ENCODE data around the gene KCNG1. TPM values are rescaled to one million over a fixed set of nuclear protein-coding genes. Genes with fewer than 3 reads are reported as not detected.

Gene KCNG1
- total and polyA plus RNA-seq, 8 donors = 0.98 to 4.0 (median 2.1) TPM

DNA sequence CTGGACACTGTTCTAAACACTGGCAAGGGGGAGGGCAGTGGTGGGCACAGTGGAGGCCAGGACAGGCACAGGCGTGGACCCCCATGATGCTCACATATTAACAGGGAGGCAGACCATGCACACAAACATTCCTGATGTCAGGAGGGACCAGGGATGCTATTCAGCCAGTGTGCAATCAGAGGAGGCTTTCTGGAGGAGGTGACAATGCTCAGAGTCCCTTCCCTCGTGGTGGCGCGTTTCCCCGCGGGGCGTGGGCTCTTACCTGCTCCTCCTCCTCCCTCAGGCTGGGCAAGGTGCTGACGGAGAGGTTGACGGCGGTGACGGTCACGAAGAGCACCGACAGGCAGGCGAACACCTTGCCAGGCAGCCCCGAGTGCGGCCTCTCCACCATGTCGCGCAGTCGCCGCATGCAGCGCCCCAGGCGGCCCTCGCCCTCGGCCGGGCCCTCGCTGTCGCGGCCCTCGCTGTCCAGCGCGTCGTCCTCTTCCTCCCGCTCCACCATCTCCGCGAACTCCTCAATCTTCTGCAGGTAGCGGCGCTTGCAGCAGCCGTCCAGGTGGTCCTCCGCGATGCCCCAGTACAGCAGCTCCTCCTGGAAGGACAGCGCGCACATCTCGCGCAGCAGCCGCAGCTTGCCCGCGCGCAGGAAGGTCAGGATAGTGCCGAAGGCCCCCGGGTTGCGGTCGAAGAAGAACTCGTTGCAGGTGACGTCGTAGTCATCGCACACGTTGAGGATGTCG lies 13.4 kb downstream of the KCNG1 start:
- TF ChIP-seq, protein P1, sequence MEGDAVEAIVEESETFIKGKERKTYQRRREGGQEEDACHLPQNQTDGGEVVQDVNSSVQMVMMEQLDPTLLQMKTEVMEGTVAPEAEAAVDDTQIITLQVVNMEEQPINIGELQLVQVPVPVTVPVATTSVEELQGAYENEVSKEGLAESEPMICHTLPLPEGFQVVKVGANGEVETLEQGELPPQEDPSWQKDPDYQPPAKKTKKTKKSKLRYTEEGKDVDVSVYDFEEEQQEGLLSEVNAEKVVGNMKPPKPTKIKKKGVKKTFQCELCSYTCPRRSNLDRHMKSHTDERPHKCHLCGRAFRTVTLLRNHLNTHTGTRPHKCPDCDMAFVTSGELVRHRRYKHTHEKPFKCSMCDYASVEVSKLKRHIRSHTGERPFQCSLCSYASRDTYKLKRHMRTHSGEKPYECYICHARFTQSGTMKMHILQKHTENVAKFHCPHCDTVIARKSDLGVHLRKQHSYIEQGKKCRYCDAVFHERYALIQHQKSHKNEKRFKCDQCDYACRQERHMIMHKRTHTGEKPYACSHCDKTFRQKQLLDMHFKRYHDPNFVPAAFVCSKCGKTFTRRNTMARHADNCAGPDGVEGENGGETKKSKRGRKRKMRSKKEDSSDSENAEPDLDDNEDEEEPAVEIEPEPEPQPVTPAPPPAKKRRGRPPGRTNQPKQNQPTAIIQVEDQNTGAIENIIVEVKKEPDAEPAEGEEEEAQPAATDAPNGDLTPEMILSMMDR (IDR thresholded peaks at IDR 0.05) = no peak
- no peak for ATAC-seq
- FAIRE-seq = no peak
- no peaks in the 10 kb centered on the region for H3K36me3 ChIP-seq
- H3K9me3 ChIP-seq = no peaks in the 10 kb centered on the region
- WGBS, 2 donors = 78 to 84% methylated on average over 57 to 58 of the region's 58 CpGs
- no peak overlapping the region for H3K4me3 ChIP-seq
- DNase-seq = no peak
- H3K4me1 ChIP-seq = no peaks in the 10 kb centered on the region
- H3K27me3 ChIP-seq = no peaks in the 10 kb centered on the region
- intact Hi-C loops (cut with DNase I) = no loop called here
- H3K27ac ChIP-seq = no peak overlapping the region

DNA sequence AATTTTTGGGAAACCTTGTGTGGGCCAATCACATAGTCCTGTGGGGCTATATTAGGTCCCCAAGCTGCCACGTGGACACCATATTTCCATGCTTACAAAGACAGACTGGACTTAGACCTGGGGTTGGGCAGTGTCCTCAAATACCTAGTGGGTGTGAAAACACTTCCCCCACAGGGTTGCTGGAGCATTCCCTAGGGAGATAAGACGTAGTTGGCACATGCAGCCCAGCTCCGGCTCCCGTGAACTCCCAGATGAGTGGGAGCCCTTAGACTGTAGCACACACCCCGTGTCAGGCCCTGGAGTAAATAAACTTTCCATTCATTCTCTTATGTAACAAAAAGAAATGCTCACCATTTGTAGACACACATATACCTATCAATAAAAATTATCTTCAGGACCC lies 14.2 kb downstream of the KCNG1 start:
- ATAC-seq (no peak), FAIRE-seq (no peak), DNase-seq (no peak)
- TF ChIP-seq, protein P1 (IDR thresholded peaks at IDR 0.05) = no peak
- Histone ChIP-seq H3K27me3 (no peaks in the 10 kb centered on the region), H3K4me3 (no peak overlapping the region), H3K36me3 (no peaks in the 10 kb centered on the region), H3K27ac (no peak overlapping the region), H3K4me1 (no peaks in the 10 kb centered on the region), H3K9me3 (no peaks in the 10 kb centered on the region)
- intact Hi-C loops (cut with DNase I) = no loop called here
- 38 to 46% methylated on average over 5 of the region's 5 CpGs for WGBS, 2 donors

DNA sequence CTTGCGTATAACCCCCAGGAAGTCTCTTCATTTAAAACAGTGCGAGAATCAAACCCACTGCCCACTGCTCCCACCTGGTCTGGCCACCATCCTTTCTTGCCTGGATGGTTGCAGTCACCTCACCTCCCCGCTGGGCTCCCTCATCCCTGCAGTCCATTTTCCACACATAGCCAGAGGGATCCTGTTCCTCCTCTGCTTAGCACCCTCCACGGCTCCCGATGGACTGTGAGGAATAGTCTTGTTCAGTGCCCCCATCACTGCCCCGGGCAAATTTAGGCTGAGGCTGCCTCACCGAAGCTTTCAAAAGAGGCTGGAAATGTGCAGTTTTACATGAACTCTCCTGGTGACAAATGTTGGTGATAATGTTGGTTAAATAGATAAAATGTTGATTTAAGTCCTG lies 17.7 kb downstream of the KCNG1 start:
- Histone ChIP-seq H3K9me3 (no peaks in the 10 kb centered on the region), H3K27me3 (no peaks in the 10 kb centered on the region), H3K27ac (no peak overlapping the region), H3K36me3 (no peaks in the 10 kb centered on the region), H3K4me1 (no peaks in the 10 kb centered on the region), H3K4me3 (no peak overlapping the region)
- ATAC-seq = no peak
- TF ChIP-seq, protein P1 (IDR thresholded peaks at IDR 0.05) = no peak
- no peak for FAIRE-seq
- 72 to 82% methylated on average over 7 of the region's 7 CpGs for WGBS, 2 donors
- no peak for DNase-seq
- intact Hi-C loops (cut with DNase I) = no loop called here

DNA sequence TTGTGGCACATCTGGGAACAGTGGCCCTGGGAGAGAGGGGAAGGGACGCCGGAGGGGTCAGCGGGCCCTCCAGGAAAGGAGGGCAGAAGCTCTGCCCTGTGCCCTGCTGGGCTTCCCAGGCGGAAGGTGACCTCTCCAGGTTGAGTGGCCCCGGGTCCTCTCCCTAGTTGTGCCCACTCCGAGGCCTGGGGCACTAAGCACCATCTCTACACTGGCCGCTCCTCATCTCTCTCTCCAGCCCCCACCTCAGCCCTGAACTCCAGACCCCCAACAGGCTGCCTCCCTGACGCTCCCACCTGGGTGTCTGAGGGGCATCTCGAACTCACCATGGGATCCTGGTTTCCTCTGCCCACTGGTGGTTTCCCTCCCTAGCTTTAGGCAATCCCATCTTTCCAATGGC lies 18.1 kb downstream of the KCNG1 start:
- Histone ChIP-seq H3K27me3 (no peaks in the 10 kb centered on the region), H3K4me3 (no peak overlapping the region), H3K9me3 (no peaks in the 10 kb centered on the region), H3K36me3 (no peaks in the 10 kb centered on the region), H3K4me1 (no peaks in the 10 kb centered on the region), H3K27ac (no peak overlapping the region)
- FAIRE-seq (no peak), ATAC-seq (no peak), DNase-seq (no peak)
- TF ChIP-seq, protein P1 (IDR thresholded peaks at IDR 0.05) = no peak
- intact Hi-C loops (cut with DNase I) = no loop called here
- 68 to 74% methylated on average over 7 to 9 of the region's 9 CpGs for WGBS, 2 donors

DNA sequence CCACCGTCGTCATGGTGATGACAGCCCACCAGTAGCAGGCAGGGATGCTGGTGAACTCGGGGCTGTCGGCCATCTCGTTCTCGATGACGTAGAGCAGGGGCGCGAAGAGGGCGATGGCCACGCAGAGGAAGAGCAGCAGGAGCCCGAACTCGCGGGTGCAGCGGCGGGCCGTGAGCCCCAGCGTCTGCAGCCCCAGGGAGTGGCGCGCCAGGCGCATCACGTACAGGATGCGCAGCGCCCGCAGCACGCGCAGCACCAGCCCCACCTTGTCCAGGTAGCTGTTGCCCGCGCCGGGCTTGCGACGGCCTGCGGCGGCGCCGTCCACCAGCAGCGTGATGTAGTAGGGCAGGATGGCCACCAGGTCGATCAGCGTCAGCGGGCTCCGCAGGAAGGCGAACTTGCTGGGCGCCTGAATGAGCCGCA lies 18.6 kb downstream of the KCNG1 start:
- H3K27me3 ChIP-seq = no peaks in the 10 kb centered on the region
- no peak for ATAC-seq
- H3K4me1 ChIP-seq = no peaks in the 10 kb centered on the region
- no peaks in the 10 kb centered on the region for H3K36me3 ChIP-seq
- intact Hi-C loops (cut with DNase I) = no loop called here
- no peak for DNase-seq
- H3K9me3 ChIP-seq = no peaks in the 10 kb centered on the region
- WGBS, 2 donors = 82 to 93% methylated on average over 42 to 44 of the region's 44 CpGs
- H3K4me3 ChIP-seq = no peak overlapping the region
- FAIRE-seq = no peak
- TF ChIP-seq, protein P1 (IDR thresholded peaks at IDR 0.05) = no peak
- H3K27ac ChIP-seq = no peak overlapping the region

Data from pancreas (tissue), 10 donors.